Mononuclear cell (primary cell): ENCODE results near the gene SPATA6L. TPM values are rescaled to one million over a fixed set of nuclear protein-coding genes. Genes with fewer than 3 reads are reported as not detected.
"Not testable (repeated sequence)": the region's sequence is repeated elsewhere in the genome, so short reads cannot be mapped to it uniquely, and the experiment has no call there.

Experiments
- H3K27me3 ChIP-seq: 2 replicates; pipeline ENCODE4 v1.6.0; 2011; ENCODE audit warnings: low read length, control low read depth; ENCODE audit not compliant: insufficient read depth
- H3K4me1 ChIP-seq: 2 replicates; pipeline ENCODE4 v1.5.1; 2011; ENCODE audit warnings: mild to moderate bottlenecking, low read length, control low read depth; ENCODE audit not compliant: insufficient read depth
- H3K4me3 ChIP-seq: 2 replicates; pipeline ENCODE4 v1.5.1; 2011; ENCODE audit warnings: mild to moderate bottlenecking, low read length, moderate library complexity
- H3K9me3 ChIP-seq: 2 replicates; pipeline ENCODE4 v1.5.1; 2011; ENCODE audit warnings: low read depth, mild to moderate bottlenecking, control low read depth, low read length
- total RNA-seq: library from RNA; depleted of rRNA; stranded (reverse); fragments of >200 nt; gene quantifications from one replicate; pipeline ENCODE4 v1.2.3, GENCODE V29; 2012

The SPATA6L gene
- total RNA-seq, 1 donor = 1.8 TPM

- no peaks in the 10 kb centered on the region for H3K9me3 ChIP-seq
- H3K4me1 ChIP-seq = peaks cover 4% of the 10 kb centered on the region
- H3K4me3 ChIP-seq = no peak overlapping the region
- H3K27me3 ChIP-seq = no peaks in the 10 kb centered on the region
Measured at GRCh38 chr9:4622016-4622415, 44.3 kb downstream of the SPATA6L start.

GRCh38 chr9:4620881-4621555, 45.3 kb downstream of the SPATA6L start:
- Histone ChIP-seq H3K4me1 (peaks cover 4% of the 10 kb centered on the region), H3K9me3 (no peaks in the 10 kb centered on the region), H3K27me3 (no peaks in the 10 kb centered on the region), H3K4me3 (no peak overlapping the region)

GRCh38 chr9:4620057-4620765, 46.1 kb downstream of the SPATA6L start:
- no peak overlapping the region for H3K4me3 ChIP-seq
- no peaks in the 10 kb centered on the region for H3K27me3 ChIP-seq
- H3K4me1 ChIP-seq = peaks cover 4% of the 10 kb centered on the region
- no peaks in the 10 kb centered on the region for H3K9me3 ChIP-seq

GRCh38 chr9:4618700-4619099, 47.6 kb downstream of the SPATA6L start:
- no peak overlapping the region for H3K4me3 ChIP-seq
- no peaks in the 10 kb centered on the region for H3K9me3 ChIP-seq

GRCh38 chr9:4617752-4618151, 48.5 kb downstream of the SPATA6L start:
- no peaks in the 10 kb centered on the region for H3K27me3 ChIP-seq
- peaks cover 4% of the 10 kb centered on the region for H3K4me1 ChIP-seq
- H3K9me3 ChIP-seq = no peaks in the 10 kb centered on the region
- H3K4me3 ChIP-seq = no peak overlapping the region

More at GRCh38 chr9:4618700-4619099, 47.6 kb downstream of the SPATA6L start:
- Histone ChIP-seq H3K4me1 (peaks cover 4% of the 10 kb centered on the region), H3K27me3 (no peaks in the 10 kb centered on the region)

GRCh38 chr9:4615778-4616177, 50.5 kb downstream of the SPATA6L start:
- no peak overlapping the region for H3K4me3 ChIP-seq
- no peaks in the 10 kb centered on the region for H3K9me3 ChIP-seq
- peaks cover 4% of the 10 kb centered on the region for H3K4me1 ChIP-seq
- H3K27me3 ChIP-seq = no peaks in the 10 kb centered on the region

- H3K4me1 ChIP-seq = peaks cover 4% of the 10 kb centered on the region
- H3K9me3 ChIP-seq = no peaks in the 10 kb centered on the region
- no peak overlapping the region for H3K4me3 ChIP-seq
- no peaks in the 10 kb centered on the region for H3K27me3 ChIP-seq
Measured at GRCh38 chr9:4615251-4615650, 51.0 kb downstream of the SPATA6L start.

- H3K4me3 ChIP-seq = no peak overlapping the region
- H3K4me1 ChIP-seq = no peaks in the 10 kb centered on the region
- no peaks in the 10 kb centered on the region for H3K27me3 ChIP-seq
- H3K9me3 ChIP-seq = no peaks in the 10 kb centered on the region
Measured at GRCh38 chr9:4614627-4615026, 51.7 kb downstream of the SPATA6L start.

- H3K4me3 ChIP-seq, H3K27me3 ChIP-seq, H3K4me1 ChIP-seq, H3K9me3 ChIP-seq: not testable (repeated sequence)
Measured at GRCh38 chr9:4606033-4606432, 60.2 kb downstream of the SPATA6L start.

- no peaks in the 10 kb centered on the region for H3K9me3 ChIP-seq
- no peaks in the 10 kb centered on the region for H3K27me3 ChIP-seq
- peaks cover 3% of the 10 kb centered on the region for H3K4me1 ChIP-seq
- no peak overlapping the region for H3K4me3 ChIP-seq
Measured at GRCh38 chr9:4604678-4605095, 61.6 kb downstream of the SPATA6L start.

GRCh38 chr9:4603830-4604229, 62.5 kb downstream of the SPATA6L start:
- Histone ChIP-seq H3K4me3 (no peak overlapping the region), H3K9me3 (no peaks in the 10 kb centered on the region), H3K27me3 (no peaks in the 10 kb centered on the region), H3K4me1 (peaks cover 3% of the 10 kb centered on the region)

GRCh38 chr9:4600368-4600767, 65.9 kb downstream of the SPATA6L start:
- Histone ChIP-seq H3K9me3 (no peaks in the 10 kb centered on the region), H3K27me3 (no peaks in the 10 kb centered on the region), H3K4me1 (peaks cover 19% of the 10 kb centered on the region), H3K4me3 (no peak overlapping the region)

- no peak overlapping the region for H3K4me3 ChIP-seq
- peaks cover 19% of the 10 kb centered on the region for H3K4me1 ChIP-seq
- H3K27me3 ChIP-seq = no peaks in the 10 kb centered on the region
- H3K9me3 ChIP-seq = no peaks in the 10 kb centered on the region
Measured at GRCh38 chr9:4596165-4596922, 69.9 kb downstream of the SPATA6L start.

- no peak overlapping the region for H3K4me3 ChIP-seq
- H3K27me3 ChIP-seq = no peaks in the 10 kb centered on the region
- H3K4me1 ChIP-seq = peaks cover 16% of the 10 kb centered on the region
- H3K9me3 ChIP-seq = no peaks in the 10 kb centered on the region
Measured at GRCh38 chr9:4594994-4595393, 71.3 kb downstream of the SPATA6L start.

- Histone ChIP-seq H3K4me3 (no peak overlapping the region), H3K27me3 (no peaks in the 10 kb centered on the region), H3K4me1 (peaks cover 16% of the 10 kb centered on the region), H3K9me3 (no peaks in the 10 kb centered on the region)
Measured at GRCh38 chr9:4594545-4594944, 71.7 kb downstream of the SPATA6L start.
